Sciatic nerve (tissue), 2 donors: ENCODE data around the gene SAMD1. TPM values are rescaled to one million over a fixed set of nuclear protein-coding genes. Genes with fewer than 3 reads are reported as not detected.

Experiments
- ATAC-seq: fragments of 200-7000 bp; cut with Tn5 transposase; one replicate; pipeline ENCODE4 v1.9.1; 2020; ENCODE audit warnings: mild to moderate bottlenecking, moderate library complexity
- DNase-seq: peaks from one replicate; pipeline ENCODE4 v3.0.0-alpha.2; 2020; ENCODE audit warnings: low spot score
- intact Hi-C: fragments of 100-400 bp; cut with DNase I; formaldehyde crosslinking; loops from one replicate; pipeline ENCODE4 v1.14.2; 2022
- total RNA-seq: library from RNA; stranded (reverse); fragmentation: NEBNext Ultra II Directional; extraction: Animal tissue kit (Norgen Biotek cat#: 25700); gene quantifications from one replicate; pipeline ENCODE4 v1.2.1, GENCODE V29; 2021
- donor health status: DM: no; HTN: no; CAD: no.
- donor health status: DM: no; HTN: no; CAD: no.

Gene SAMD1
- 22.2 TPM for total RNA-seq

GRCh38 chr19:14090509-14091080 lies at the start of gene SAMD1:
TSS of gene SAMD1 (minus strand) at chr19:14090751.
- ATAC-seq = peak; percentile 79
- DNase-seq = peak; percentile 93
- intact Hi-C loops = no loop called here

GRCh38 chr19:14139944-14140343 lies 49.4 kb upstream of the SAMD1 start:
- intact Hi-C loops = loop anchor here (10.0 kb wide), 1 partner anchor 55 kb away; the partner anchor contains the start of gene C19orf67
- DNase-seq (no peak), ATAC-seq (no peak)

DNA sequence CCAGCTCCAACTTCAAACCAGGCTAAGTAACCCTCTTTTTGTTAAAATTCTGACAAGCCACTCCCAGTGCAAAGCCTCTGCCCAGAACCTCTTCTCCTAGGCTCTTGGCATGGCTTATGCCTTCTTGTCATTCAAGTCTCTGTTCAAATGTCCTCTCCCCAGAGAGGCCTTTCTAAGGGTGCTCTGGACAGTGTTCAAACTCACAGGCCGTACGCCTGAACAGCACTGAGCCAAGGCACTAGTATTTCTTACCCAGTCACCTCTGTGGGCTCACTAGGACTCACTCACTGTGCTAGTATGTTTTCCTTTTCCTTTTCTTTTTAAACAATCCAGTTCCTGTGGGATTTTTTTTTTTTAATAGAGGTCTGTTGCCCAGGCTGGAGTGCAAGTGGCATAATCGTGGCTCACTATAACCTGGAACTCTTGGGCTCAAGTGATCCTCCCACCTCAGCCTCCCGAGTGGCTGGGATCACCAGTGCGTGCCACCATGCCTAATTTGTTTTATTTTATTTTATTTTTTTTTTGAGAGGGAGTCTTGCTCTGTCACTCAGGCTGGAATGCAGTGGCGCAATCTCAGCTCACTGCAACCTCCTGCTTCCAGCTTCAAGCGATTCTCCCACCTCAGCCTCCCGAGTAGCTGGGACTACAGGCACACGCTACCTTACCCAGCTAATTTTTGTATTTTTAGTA lies 48.2 kb upstream of the SAMD1 start:
- no peak for DNase-seq
- no peak for ATAC-seq
- intact Hi-C loops = loop anchor here (10.0 kb wide), 1 partner anchor 54 kb away; the partner anchor contains the start of gene C19orf67

GRCh38 chr19:14136509-14137281 lies 46.1 kb upstream of the SAMD1 start, which contains the start of gene ASF1B:
TSS of gene ASF1B (minus strand) at chr19:14136589. CDS start at chr19:14136456, 133 bp downstream.
- peak; percentile 98 for DNase-seq
- peak; percentile 97 for ATAC-seq
- intact Hi-C loops = loop anchor here (10.0 kb wide), 1 partner anchor 52 kb away; the partner anchor contains the start of gene C19orf67

DNA sequence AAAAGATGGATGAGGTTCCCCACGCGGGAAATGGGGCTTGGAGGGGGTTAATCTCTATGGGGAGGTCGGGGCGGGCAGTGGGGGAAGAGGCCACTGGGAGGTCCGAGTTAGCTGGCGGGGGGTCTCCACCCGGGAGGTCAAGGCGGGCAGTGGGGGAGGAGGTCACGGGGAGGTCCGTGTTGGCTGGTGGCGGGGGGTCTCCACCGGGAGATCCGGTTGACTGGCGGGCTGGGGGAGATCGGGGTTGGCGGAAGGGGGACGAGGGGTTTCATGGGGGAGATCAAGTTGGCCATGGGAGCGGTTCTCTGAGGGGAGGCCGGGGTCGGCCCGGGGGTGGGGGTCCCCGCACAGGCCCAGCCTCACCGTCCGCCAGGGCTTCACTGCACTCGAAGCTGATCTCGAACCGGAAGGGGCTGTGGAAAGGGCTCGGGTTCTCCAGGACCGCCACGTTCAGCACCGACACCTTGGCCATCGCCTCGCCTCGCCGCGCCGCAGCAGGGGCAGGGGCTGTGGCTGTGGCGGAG lies 45.5 kb upstream of the SAMD1 start:
- no peak for ATAC-seq
- peak; percentile 69 for DNase-seq
- intact Hi-C loops = loop anchor here (10.0 kb wide), 1 partner anchor 51 kb away; the partner anchor contains the start of gene C19orf67

GRCh38 chr19:14135355-14135754 lies 44.8 kb upstream of the SAMD1 start:
- intact Hi-C loops = loop anchor here (10.0 kb wide), 1 partner anchor 51 kb away; the partner anchor contains the start of gene C19orf67
- no peak for DNase-seq
- no peak for ATAC-seq

DNA sequence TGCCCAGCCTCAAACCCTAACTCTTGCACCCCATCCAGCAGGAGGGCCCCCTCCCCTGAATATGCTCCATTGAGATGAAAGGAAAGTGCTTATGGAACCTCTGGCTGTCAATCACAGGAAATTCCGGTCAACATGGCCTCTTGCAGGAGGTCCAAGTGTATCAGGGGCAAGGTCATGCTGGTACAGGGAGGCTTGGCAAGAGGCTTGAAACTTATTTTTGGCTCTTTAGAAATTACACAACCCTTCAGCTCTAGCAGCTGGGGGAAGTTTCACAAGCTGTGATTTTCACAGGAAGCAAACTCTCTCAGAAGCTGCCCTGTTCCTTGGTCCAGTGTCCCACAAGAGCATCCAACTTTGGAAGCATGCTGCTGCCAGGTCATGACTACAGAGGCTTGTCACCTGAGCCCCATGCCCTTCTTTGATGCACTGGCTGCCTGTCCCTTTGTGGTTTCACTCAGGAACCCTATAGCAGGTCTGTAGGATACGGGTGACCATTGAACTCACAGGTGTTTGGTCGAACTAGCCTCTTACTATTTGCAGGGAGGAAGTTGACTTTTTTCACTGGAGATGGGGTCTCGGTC lies 37.5 kb upstream of the SAMD1 start:
- ATAC-seq = peak; percentile 83
- intact Hi-C loops = no loop called here
- DNase-seq = no peak

- intact Hi-C loops = no loop called here
- peak; percentile 74 for ATAC-seq
Observed at GRCh38 chr19:14127176-14127575, 36.6 kb upstream of the SAMD1 start.

GRCh38 chr19:14122924-14123323 lies 32.4 kb upstream of the SAMD1 start:
- intact Hi-C loops = no loop called here
- ATAC-seq = no peak
- no peak for DNase-seq

More at GRCh38 chr19:14127176-14127575, 36.6 kb upstream of the SAMD1 start:
- DNase-seq = no peak

GRCh38 chr19:14120497-14120780 lies 29.9 kb upstream of the SAMD1 start:
- intact Hi-C loops = no loop called here
- ATAC-seq = no peak
- DNase-seq = no peak

DNA sequence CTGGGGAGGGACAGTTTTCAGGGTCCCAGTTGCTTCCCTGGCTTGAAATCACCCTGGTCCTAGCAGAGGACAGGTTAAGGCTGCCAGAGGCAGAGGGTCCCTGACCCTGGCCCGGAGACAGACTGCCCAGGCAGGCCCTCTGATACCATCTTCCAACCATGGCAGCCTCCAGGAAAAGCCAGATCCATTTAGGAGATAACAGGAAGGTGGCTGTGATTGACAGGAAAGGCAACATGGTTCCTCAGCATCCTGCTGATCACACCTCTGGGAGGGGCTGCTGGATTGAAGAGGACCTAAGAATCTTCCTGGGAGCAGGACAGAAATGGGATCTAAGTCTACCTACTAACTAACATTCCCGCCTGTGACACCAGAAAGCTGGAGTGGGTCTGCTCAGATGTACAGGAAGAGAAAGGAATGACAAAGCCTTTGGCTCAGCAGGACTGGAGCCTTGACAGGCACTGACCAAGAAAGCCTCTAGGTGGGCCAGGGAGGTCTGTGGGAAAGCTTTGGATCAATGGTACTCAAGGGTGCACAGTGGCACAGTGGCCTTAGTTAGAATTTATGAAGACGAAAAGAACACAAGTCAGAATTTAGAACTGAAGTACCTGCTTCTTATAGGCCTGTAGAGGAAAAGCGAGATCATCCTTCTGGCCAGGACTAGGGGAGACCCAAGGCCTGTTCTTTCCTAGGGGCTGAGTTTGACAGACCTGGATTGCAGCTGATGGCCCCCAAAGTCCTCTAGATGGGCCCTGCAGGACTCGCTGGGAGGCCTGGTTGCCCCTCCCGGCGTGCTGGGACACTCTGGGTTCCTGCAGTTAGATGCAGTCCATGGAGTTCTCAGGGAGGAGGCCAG lies 29.3 kb upstream of the SAMD1 start:
- intact Hi-C loops = no loop called here

GRCh38 chr19:14119146-14119545 lies 28.6 kb upstream of the SAMD1 start:
- no peak for ATAC-seq
- intact Hi-C loops = no loop called here
- no peak for DNase-seq

More for the DNA sequence above, 29.3 kb upstream of the SAMD1 start:
- DNase-seq (no peak), ATAC-seq (no peak)

GRCh38 chr19:14118165-14119051 lies 27.9 kb upstream of the SAMD1 start:
- intact Hi-C loops = no loop called here
- ATAC-seq = peak; percentile 78
- DNase-seq = peak; percentile 86

GRCh38 chr19:14117668-14118164 lies 27.2 kb upstream of the SAMD1 start, which contains the start of gene PRKACA:
TSS of gene PRKACA (minus strand) at chr19:14117762. CDS start at chr19:14117547, 215 bp downstream.
- DNase-seq (peak; percentile 99), ATAC-seq (peak; percentile 95)
- intact Hi-C loops = no loop called here

- ATAC-seq = no peak
- peak; percentile 77 for DNase-seq
- intact Hi-C loops = no loop called here
Observed at GRCh38 chr19:14116918-14117578, 26.5 kb upstream of the SAMD1 start.

DNA sequence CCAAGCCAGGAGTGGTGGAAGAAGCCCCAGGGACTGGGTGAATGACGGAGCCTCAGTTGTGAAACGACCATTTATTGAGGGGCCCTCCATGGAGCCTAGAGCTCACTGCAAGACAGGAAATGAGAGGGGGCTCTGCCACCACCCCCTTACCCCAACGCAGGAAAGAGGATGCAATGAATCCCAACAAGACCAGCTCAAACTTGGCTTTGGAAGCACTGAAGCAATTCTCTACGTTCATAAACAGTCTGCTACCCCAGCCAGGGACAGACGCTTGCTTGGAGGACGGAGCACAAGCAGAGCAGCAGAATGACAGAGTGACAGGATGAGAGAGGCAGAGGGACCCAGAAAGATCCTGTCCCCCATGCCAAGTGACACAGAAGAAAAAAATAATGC lies 26.0 kb upstream of the SAMD1 start:
- intact Hi-C loops = no loop called here
- DNase-seq = no peak
- ATAC-seq = no peak

DNA sequence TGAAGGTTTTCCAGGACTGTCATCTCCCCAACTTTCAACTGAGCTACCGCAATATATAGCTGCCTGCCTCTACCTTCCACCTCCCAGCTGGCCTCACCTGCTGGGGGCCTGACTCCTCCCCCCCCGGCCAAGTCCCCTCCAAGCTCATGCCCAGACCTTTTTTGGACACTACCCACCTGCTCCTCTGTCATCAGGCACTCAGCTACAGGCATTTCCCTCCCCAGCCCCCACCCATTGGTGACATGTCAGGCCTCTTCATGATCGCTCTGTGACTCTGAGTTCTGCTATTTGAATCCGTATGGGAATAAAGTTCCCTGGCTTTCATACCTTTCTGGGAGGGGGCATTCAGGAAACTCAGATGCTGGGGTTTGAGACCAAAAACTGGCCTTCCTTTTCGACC lies 25.2 kb upstream of the SAMD1 start:
- DNase-seq (no peak), ATAC-seq (no peak)
- intact Hi-C loops = no loop called here
